ENCODE measurements around the gene IL11RA. TPM values are rescaled to one million over a fixed set of nuclear protein-coding genes. Genes with fewer than 3 reads are reported as not detected.

Gene IL11RA
- total and polyA plus RNA-seq, 7 experiments from 2014 or later = 8.5 to 185 (median 137) TPM

GRCh38 chr9:34633851-34634550 lies 18.0 kb upstream of the IL11RA start:
- Mint-ChIP-seq H3K4me1 (peaks cover 33 to 59% (median 43%) of the 10 kb centered on the region in 7 donors), H3K27me3 (peaks cover 5 to 23% (median 18%) of the 10 kb centered on the region in 5 donors), H3K27ac (peak overlapping the region in 3 of 9 donors; percentile 22 to 29 (median 23)), H3K9me3 (peaks cover 0 to 2% (median 0%) of the 10 kb centered on the region in 11 donors), H3K36me3 (peaks cover 0 to 8% (median 3%) of the 10 kb centered on the region in 5 donors), H3K4me3 (peak overlapping the region in 3 of 10 donors; percentile 2 to 58 (median 17))
- Histone ChIP-seq H3K27me3 (ENCODE audit: control insufficient read depth in 2 of 2, insufficient read depth in 2 of 2, low read length in 2 of 2) (peaks cover 0 to 5% of the 10 kb centered on the region in 2 donors), H3K4me1 (ENCODE audit: control insufficient read depth in 2 of 2, insufficient read depth in 2 of 2, low read length in 2 of 2) (peaks cover 25 to 27% of the 10 kb centered on the region in 2 donors), H3K4me3 (ENCODE audit: low read length) (no peak overlapping the region), H3K36me3 (ENCODE audit: control insufficient read depth in 2 of 3, insufficient read depth in 3 of 3, low read length in 3 of 3) (peaks cover 0 to 13% (median 0%) of the 10 kb centered on the region in 3 experiments), H3K9me3 (ENCODE audit: control insufficient read depth in 2 of 3, low read length in 3 of 3) (no peaks in the 10 kb centered on the region), H3K27ac (ENCODE audit: low read depth, low read length) (no peak overlapping the region)
- POLR2A ChIA-PET = interaction anchor here (0.9 to 7.0 kb wide), 10 partner anchors 9 to 229 kb away, joined by 3 to 99 read pairs (median 6); partner anchors contain the start of genes DCTN3, GALT and RPP25L
- ATAC-seq (peak; percentile 44), DNase-seq (peak; percentile 58 to 79 (median 72))
- intact Hi-C loops (cut with micrococcal nuclease) = loop anchor here (1.0 to 10.0 kb wide), 10 partner anchors 22 to 971 kb away; partner anchors contain the start of genes RPP25L (in 2 of the 2), DNAJB5 (in 1 of the 2), TESK1 (in 1 of the 2) and UBAP1 (in 1 of the 2)
- CTCF ChIA-PET = interaction anchor here (0.7 to 8.0 kb wide), 24 partner anchors 8 to 1058 kb away, joined by 3 to 98 read pairs (median 4); partner anchors contain the start of genes DCTN3, GALT and RPP25L

GRCh38 chr9:34634551-34635248 lies 17.3 kb upstream of the IL11RA start:
- H3K4me1 Mint-ChIP-seq = peaks cover 27 to 53% (median 37%) of the 10 kb centered on the region in 7 donors
- DNase-seq (no peak), ATAC-seq (no peak)
- no peaks in the 10 kb centered on the region for H3K27me3 ChIP-seq (ENCODE audit: control insufficient read depth in 2 of 2, insufficient read depth in 2 of 2, low read length in 2 of 2)
- H3K4me3 Mint-ChIP-seq = peak overlapping the region in 1 of 10 donors; percentile 38
- H3K27me3 Mint-ChIP-seq = peaks cover 0 to 16% (median 11%) of the 10 kb centered on the region in 5 donors
- POLR2A ChIA-PET = interaction anchor here (0.9 to 7.0 kb wide), 10 partner anchors 8 to 229 kb away, joined by 3 to 99 read pairs (median 5); partner anchors contain the start of genes DCTN3, GALT and RPP25L
- no peak overlapping the region for H3K27ac ChIP-seq (ENCODE audit: low read depth, low read length)
- CTCF ChIA-PET = interaction anchor here (0.7 to 8.0 kb wide), 25 partner anchors 9 to 1057 kb away, joined by 3 to 98 read pairs (median 4); partner anchors contain the start of genes CCL27, DCTN3, GALT and RPP25L
- H3K9me3 Mint-ChIP-seq = peaks cover 0 to 2% (median 0%) of the 10 kb centered on the region in 11 donors
- H3K4me1 ChIP-seq (ENCODE audit: control insufficient read depth in 2 of 2, insufficient read depth in 2 of 2, low read length in 2 of 2) = peaks cover 21 to 22% of the 10 kb centered on the region in 2 donors
- no peak overlapping the region for H3K4me3 ChIP-seq (ENCODE audit: low read length)
- H3K36me3 Mint-ChIP-seq = peaks cover 0 to 5% (median 3%) of the 10 kb centered on the region in 5 donors
- intact Hi-C loops (cut with micrococcal nuclease) = loop anchor here (1.0 to 10.0 kb wide), 10 partner anchors 22 to 970 kb away; partner anchors contain the start of genes RPP25L (in 2 of the 2), DNAJB5 (in 1 of the 2), TESK1 (in 1 of the 2) and UBAP1 (in 1 of the 2)
- H3K36me3 ChIP-seq (ENCODE audit: control insufficient read depth in 2 of 3, insufficient read depth in 3 of 3, low read length in 3 of 3) = peaks cover 0 to 13% (median 0%) of the 10 kb centered on the region in 3 experiments
- H3K27ac Mint-ChIP-seq = no peak overlapping the region
- H3K9me3 ChIP-seq (ENCODE audit: control insufficient read depth in 2 of 3, low read length in 3 of 3) = no peaks in the 10 kb centered on the region

- H3K36me3 Mint-ChIP-seq = peaks cover 0 to 5% (median 3%) of the 10 kb centered on the region in 5 donors
- ChIA-PET POLR2A (interaction anchor here (0.7 to 7.0 kb wide), 7 partner anchors 12 to 1309 kb away, joined by 3 to 99 read pairs (median 10); partner anchors contain the start of genes CCDC107, DCTN3, GALT and RPP25L), CTCF (interaction anchor here (0.7 to 8.0 kb wide), 11 partner anchors 10 to 303 kb away, joined by 3 to 98 read pairs (median 10); partner anchors contain the start of genes DCTN3, GALT and RPP25L)
- H3K27ac Mint-ChIP-seq = peak overlapping the region in 2 of 9 donors; percentile 38 to 78
- H3K27me3 ChIP-seq (ENCODE audit: control insufficient read depth in 2 of 2, insufficient read depth in 2 of 2, low read length in 2 of 2) = no peaks in the 10 kb centered on the region
- peak overlapping the region; percentile 33 to 88 (median 65) for H3K4me3 Mint-ChIP-seq
- DNase-seq (no peak), ATAC-seq (no peak)
- H3K9me3 ChIP-seq (ENCODE audit: control insufficient read depth in 2 of 3, low read length in 3 of 3) = no peaks in the 10 kb centered on the region
- intact Hi-C loops (cut with micrococcal nuclease) = loop anchor here (10.0 kb wide), 4 partner anchors 349 to 969 kb away; partner anchors contain the start of genes DNAJB5 (in 1 of the 2), TESK1 (in 1 of the 2), UBAP1 (in 1 of the 2) and UBE2R2 (in 1 of the 2)
- peaks cover 0 to 13% (median 0%) of the 10 kb centered on the region in 3 experiments for H3K36me3 ChIP-seq (ENCODE audit: control insufficient read depth in 2 of 3, insufficient read depth in 3 of 3, low read length in 3 of 3)
- H3K4me1 ChIP-seq (ENCODE audit: control insufficient read depth in 2 of 2, insufficient read depth in 2 of 2, low read length in 2 of 2) = peaks cover 21 to 22% of the 10 kb centered on the region in 2 donors
- peaks cover 0 to 8% (median 2%) of the 10 kb centered on the region in 5 donors for H3K27me3 Mint-ChIP-seq
- H3K4me3 ChIP-seq (ENCODE audit: low read length) = no peak overlapping the region
- H3K27ac ChIP-seq (ENCODE audit: low read depth, low read length) = no peak overlapping the region
- peaks cover 26 to 49% (median 37%) of the 10 kb centered on the region in 7 donors for H3K4me1 Mint-ChIP-seq
- H3K9me3 Mint-ChIP-seq = peaks cover 0 to 1% (median 0%) of the 10 kb centered on the region in 11 donors
Measured at GRCh38 chr9:34635556-34635955, 16.4 kb upstream of the IL11RA start.

- POLR2A ChIA-PET = interaction anchor here (0.6 to 7.0 kb wide), 15 partner anchors 7 to 420 kb away, joined by 3 to 99 read pairs (median 6); partner anchors contain the start of genes ARID3C, CCL27, DCTN3 and GALT
- Mint-ChIP-seq H3K9me3 (peaks cover 0 to 1% (median 0%) of the 10 kb centered on the region in 11 donors), H3K4me1 (peaks cover 26 to 47% (median 37%) of the 10 kb centered on the region in 7 donors), H3K36me3 (peaks cover 0 to 5% (median 3%) of the 10 kb centered on the region in 5 donors), H3K4me3 (peak overlapping the region; percentile 88 to 93 (median 90)), H3K27me3 (no peaks in the 10 kb centered on the region), H3K27ac (peak overlapping the region; percentile 77 to 97 (median 88))
- intact Hi-C loops (cut with micrococcal nuclease) = loop anchor here (1.0 to 10.0 kb wide), 10 partner anchors 9 to 968 kb away; partner anchors contain the start of genes DNAI1 (in 2 of the 2), DNAJB5 (in 2 of the 2), FAM219A (in 2 of the 2) and DCTN3 (in 1 of the 2)
- Histone ChIP-seq H3K4me1 (ENCODE audit: control insufficient read depth in 2 of 2, insufficient read depth in 2 of 2, low read length in 2 of 2) (peaks cover 21 to 22% of the 10 kb centered on the region in 2 donors), H3K9me3 (ENCODE audit: control insufficient read depth in 2 of 3, low read length in 3 of 3) (no peaks in the 10 kb centered on the region), H3K36me3 (ENCODE audit: control insufficient read depth in 2 of 3, insufficient read depth in 3 of 3, low read length in 3 of 3) (peaks cover 0 to 13% (median 0%) of the 10 kb centered on the region in 3 experiments), H3K27me3 (ENCODE audit: control insufficient read depth in 2 of 2, insufficient read depth in 2 of 2, low read length in 2 of 2) (no peaks in the 10 kb centered on the region), H3K4me3 (ENCODE audit: low read length) (peak overlapping the region; percentile 94), H3K27ac (ENCODE audit: low read depth, low read length) (peak overlapping the region; percentile 70)
- ATAC-seq = no peak
- CTCF ChIA-PET = interaction anchor here (0.5 to 8.0 kb wide), 6 partner anchors 10 to 386 kb away, joined by 4 to 98 read pairs (median 13); partner anchors contain the start of genes GALT and RPP25L
- peak in 4 of 9 donors; percentile 20 to 42 (median 26) for DNase-seq
Measured at GRCh38 chr9:34636791-34637355, 15.1 kb upstream of the IL11RA start.

GRCh38 chr9:34637356-34638137 lies 14.4 kb upstream of the IL11RA start, which contains the start of gene SIGMAR1:
SIGMAR1 (minus strand) TSS chr9:34637787; CDS start chr9:34637697, 90 bp downstream.
- CTCF ChIA-PET = interaction anchor here (0.5 to 8.0 kb wide), 12 partner anchors 9 to 386 kb away, joined by 3 to 98 read pairs (median 6); partner anchors contain the start of genes DCTN3, GALT and RPP25L
- peak within 1 kb of the TSS; percentile 88 to 93 (median 90) for H3K4me3 Mint-ChIP-seq

More at GRCh38 chr9:34637356-34638137, 14.4 kb upstream of the IL11RA start, which contains the start of gene SIGMAR1:
- Histone ChIP-seq H3K27me3 (ENCODE audit: control insufficient read depth in 2 of 2, insufficient read depth in 2 of 2, low read length in 2 of 2) (no peaks in the 10 kb centered on the region), H3K4me3 (ENCODE audit: low read length) (peak within 1 kb of the TSS; percentile 94), H3K4me1 (ENCODE audit: control insufficient read depth in 2 of 2, insufficient read depth in 2 of 2, low read length in 2 of 2) (peaks cover 21 to 22% of the 10 kb centered on the region in 2 donors), H3K36me3 (ENCODE audit: control insufficient read depth in 2 of 3, insufficient read depth in 3 of 3, low read length in 3 of 3) (peaks cover 0 to 13% (median 0%) of the 10 kb centered on the region in 3 experiments), H3K9me3 (ENCODE audit: control insufficient read depth in 2 of 3, low read length in 3 of 3) (no peaks in the 10 kb centered on the region), H3K27ac (ENCODE audit: low read depth, low read length) (peak within 1 kb of the TSS; percentile 70)
- intact Hi-C loops (cut with micrococcal nuclease) = loop anchor here (1.0 to 10.0 kb wide), 11 partner anchors 9 to 967 kb away; partner anchors contain the start of genes DNAI1 (in 2 of the 2), DNAJB5 (in 2 of the 2), FAM219A (in 2 of the 2) and GALT (in 2 of the 2)
- Mint-ChIP-seq H3K27ac (peak within 1 kb of the TSS; percentile 88 to 98 (median 95)), H3K9me3 (peaks cover 0 to 1% (median 0%) of the 10 kb centered on the region in 11 donors), H3K36me3 (peaks cover 0 to 5% (median 3%) of the 10 kb centered on the region in 5 donors), H3K27me3 (no peaks in the 10 kb centered on the region), H3K4me1 (peaks cover 26 to 45% (median 37%) of the 10 kb centered on the region in 7 donors)
- peak; percentile 97 for ATAC-seq
- POLR2A ChIA-PET = interaction anchor here (0.6 to 7.0 kb wide), 21 partner anchors 8 to 1090 kb away, joined by 3 to 99 read pairs (median 5); partner anchors contain the start of genes ARID3C, CCL27, DCTN3 and GALT
- peak; percentile 88 to 97 (median 95) for DNase-seq
